LHCN-M2 (cell line): ENCODE measurements around the gene MCM6. TPM values are rescaled to one million over a fixed set of nuclear protein-coding genes. Genes with fewer than 3 reads are reported as not detected.

ENCODE experiments used
- total RNA-seq: library from RNA; depleted of rRNA; stranded (reverse); fragments of >200 nt; gene quantifications from 2 replicates; pipeline ENCODE4 v1.2.3, GENCODE V29; 2014; rRNA removed

MCM6 gene
- total RNA-seq, 1 experiment from 2014 or later, result 34.6 TPM

Other genes starting within 250 kb of the MCM6 start
- 44.1 and 56.4 TPM in 2 replicates for gene UBXN4, start 134.6 kb downstream of the MCM6 start, total RNA-seq
- 0.06 TPM in 1 of 2 replicates, not detected in the other for gene LCT, start 39.3 kb downstream of the MCM6 start, total RNA-seq
- 97.5 and 98.0 TPM in 2 replicates for gene DARS1, start 109.2 kb upstream of the MCM6 start, total RNA-seq
- not detected in 2 replicates for gene CXCR4, start 241.7 kb upstream of the MCM6 start, total RNA-seq